K562 (cell line): Measurements from ENCODE around the gene BTG2. TPM values are rescaled to one million over a fixed set of nuclear protein-coding genes. Genes with fewer than 3 reads are reported as not detected.

Experiments used
- BRD9 ChIP-seq: fragments of 450-650 bp; IDR thresholded peaks from 2 replicates; pipeline ENCODE4 v1.6.1; 2018; ENCODE audit warnings: low read depth; ENCODE audit not compliant: partially characterized antibody
- CCAR2 ChIP-seq: fragments of 200-400 bp; formaldehyde crosslinking; IDR thresholded peaks from 2 replicates; pipeline ENCODE4 v1.6.1; 2017; ENCODE audit warnings: mild to moderate bottlenecking, low read depth, low read length
- CEBPG ChIP-seq, 3 experiments: fragments of 200-800 bp in 1 of 3; sonication (Bioruptor generic) in 1 of 3; sonication (generic) in 1 of 3; formaldehyde crosslinking in 1 of 3; IDR thresholded peaks in 2 of 3; conservative IDR thresholded peaks in 1 of 3; 2 replicates each; pipeline versions ENCODE4 v1.6.1 to v1.8.0; 2016 to 2022; ENCODE audit warnings: missing compliant biosample characterization in 2 of 3, missing genetic modification characterization in 2 of 3, mild to moderate bottlenecking in 1 of 3, missing genetic modification reagents in 1 of 3
- CREB1 ChIP-seq, 2 experiments: sonication (generic) in 1 of 2; formaldehyde crosslinking in 1 of 2; IDR thresholded peaks; 2 replicates each; pipeline versions ENCODE4 v1.6.1 to v1.8.0; 2012 to 2022; ENCODE audit warnings: inconsistent platforms in 1 of 2, mild to moderate bottlenecking in 1 of 2, missing genetic modification reagents in 1 of 2, moderate library complexity in 1 of 2
- DNMT1 ChIP-seq: fragments of 450-650 bp; IDR thresholded peaks from 2 replicates; pipeline ENCODE4 v1.6.1; 2016; ENCODE audit warnings: antibody characterized with exemption, mild to moderate bottlenecking
- ELK3 ChIP-seq: fragments of 450-650 bp; formaldehyde crosslinking; IDR thresholded peaks from 2 replicates; pipeline ENCODE4 v1.4.0; 2020; ENCODE audit warnings: mild to moderate bottlenecking
- EP300 ChIP-seq: IDR thresholded peaks from 2 replicates; pipeline ENCODE4 v1.6.1; 2012; ENCODE audit warnings: low read length, improper control_type of control experiment
- ESRRA ChIP-seq: fragments of 450-650 bp; IDR thresholded peaks from 2 replicates; pipeline ENCODE4 v1.6.1; 2014; ENCODE audit warnings: low read depth, mild to moderate bottlenecking, moderate library complexity, borderline replicate concordance
- KLF1 ChIP-seq: fragments of 450-650 bp; IDR thresholded peaks from 2 replicates; pipeline ENCODE4 v1.6.1; 2016; ENCODE audit warnings: missing genetic modification characterization, missing compliant biosample characterization
- MCM5 ChIP-seq: fragments of 450-650 bp; IDR thresholded peaks from 2 replicates; pipeline ENCODE4 v1.6.1; 2016; ENCODE audit warnings: low read depth
- NCOA1 ChIP-seq: fragments of 450-650 bp; IDR thresholded peaks from 2 replicates; pipeline ENCODE4 v1.6.1; 2016; ENCODE audit warnings: low read depth
- NONO ChIP-seq, 2 experiments: fragments of 200-400 bp in 1 of 2; fragments of 450-650 bp in 1 of 2; formaldehyde crosslinking in 1 of 2; IDR thresholded peaks; 2 replicates each; pipeline ENCODE4 v1.6.1; 2017; ENCODE audit warnings: low read depth in 2 of 2, mild to moderate bottlenecking in 2 of 2, moderate library complexity in 2 of 2, low read length in 1 of 2
- TBL1XR1 ChIP-seq, 2 experiments: IDR thresholded peaks; 2 replicates each; pipeline ENCODE4 v1.6.1; 2012; ENCODE audit warnings: improper control_type of control experiment in 2 of 2, low read length in 2 of 2, mild to moderate bottlenecking in 1 of 2
- ZKSCAN8 ChIP-seq: fragments of 200-800 bp; sonication (Bioruptor generic); IDR thresholded peaks from 2 replicates; pipeline ENCODE4 v1.6.1; 2016; ENCODE audit warnings: missing genetic modification characterization, missing compliant biosample characterization
- ZNF146 ChIP-seq: IDR thresholded peaks from one replicate; pipeline ENCODE4 v1.6.1; 2018; ENCODE audit warnings: missing compliant biosample characterization; ENCODE audit not compliant: unreplicated experiment
- ZNF3 ChIP-seq: fragments of 250-450 bp; sonication (Bioruptor Pico); IDR thresholded peaks from 2 replicates; pipeline ENCODE4 v1.5.0; 2021; ENCODE audit warnings: mild to moderate bottlenecking, moderate library complexity
- polyA plus RNA-seq, 8 experiments: library from polyadenylated mRNA; depleted of rRNA in 4 of 8; stranded (reverse) in 5 of 8; unstranded in 3 of 8; fragments of >200 nt; fragmentation: Nextera tagmentation in 2 of 8; fragmentation: Illumina TruSeq in 1 of 8; extraction: Ambion mirVana in 2 of 8; extraction: Trizol in 1 of 8; gene quantifications; 2 replicates each; pipeline versions ENCODE4 v1.2.1 to v1.2.3, GENCODE V29; 2011 to 2014; ENCODE audit warnings: inconsistent platforms in 1 of 8, missing spikeins in 1 of 8
- total RNA-seq, 7 experiments: library from RNA; depleted of rRNA in 6 of 7; stranded (reverse); fragments of >200 nt in 6 of 7; fragmentation: Illumina TruSeq in 2 of 7; extraction: Trizol in 2 of 7; gene quantifications; 2 replicates each; pipeline versions ENCODE4 v1.2.1 to v1.2.3, GENCODE V29; 2011 to 2021; ENCODE audit warnings: low replicate concordance in 1 of 7
- TF ChIP-seq, protein P1 (sequence below): sonication (generic); formaldehyde crosslinking; IDR thresholded peaks from 2 replicates; pipeline ENCODE4 v1.8.1; 2023; ENCODE audit warnings: mild to moderate bottlenecking, missing genetic modification reagents, moderate library complexity
- TF ChIP-seq, protein P2 (sequence below), 2 experiments: fragments of 200-800 bp in 1 of 2; sonication (Bioruptor generic) in 1 of 2; sonication (generic) in 1 of 2; formaldehyde crosslinking in 1 of 2; IDR thresholded peaks in 1 of 2; conservative IDR thresholded peaks in 1 of 2; 2 replicates each; pipeline versions ENCODE4 v1.5.0 to v1.6.1; 2016 to 2020; ENCODE audit warnings: missing compliant biosample characterization in 1 of 2, missing genetic modification characterization in 1 of 2, missing genetic modification reagents in 1 of 2
- TF ChIP-seq, protein P3 (sequence below), 3 experiments: fragments of 200-800 bp in 1 of 3; fragments of 250-450 bp in 1 of 3; fragments of 450-650 bp in 1 of 3; sonication (Bioruptor Pico) in 1 of 3; sonication (Bioruptor generic) in 1 of 3; formaldehyde crosslinking in 1 of 3; IDR thresholded peaks; 2 replicates each; pipeline versions ENCODE4 v1.6.1 to v1.8.0; 2016 to 2022; ENCODE audit warnings: mild to moderate bottlenecking in 2 of 3, missing genetic modification characterization in 2 of 3, missing compliant biosample characterization in 1 of 3, moderate library complexity in 1 of 3

The BTG2 gene
- total and polyA plus RNA-seq, 9 of the 15 experiments (the other 6 are each of a cell fraction or from before 2014, with no cell fraction given): 2.3 to 41.9 (median 8.7) TPM

DNA sequence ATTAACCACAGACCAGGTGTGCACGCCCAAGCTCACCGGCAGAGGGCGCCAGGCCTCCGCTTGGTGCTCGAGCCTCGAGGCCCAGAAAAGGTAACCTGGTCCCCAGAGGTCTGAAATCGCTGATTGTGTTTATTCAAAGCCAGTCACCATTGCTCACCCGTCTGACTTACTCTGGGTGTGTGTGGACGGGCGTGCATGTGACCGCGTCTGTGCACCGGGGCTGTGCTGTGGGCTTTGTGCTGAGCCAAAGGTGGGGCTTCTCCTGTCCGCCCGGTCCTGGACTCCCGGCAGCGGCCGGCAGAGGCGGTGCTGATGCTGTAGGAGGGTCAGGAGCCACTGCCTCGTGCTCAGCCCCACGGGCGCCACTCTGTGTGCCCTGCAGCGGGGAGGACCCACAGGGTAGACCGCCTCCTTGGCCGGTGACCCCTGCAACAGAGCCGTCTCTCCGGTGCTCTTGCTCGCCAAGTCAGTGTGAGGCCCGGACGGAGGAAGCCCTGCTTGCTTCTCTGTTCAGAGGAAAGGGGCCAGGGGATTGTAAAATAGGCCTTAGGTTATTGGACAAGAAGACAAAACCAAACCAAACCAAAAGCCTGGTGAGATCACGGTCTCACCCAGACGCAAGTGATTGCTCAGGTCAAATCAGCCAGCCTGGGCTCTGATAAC is 32.0 kb upstream of the BTG2 start (continued):
- no peak for TF ChIP-seq ZNF146
- TF ChIP-seq MCM5: no peak
- TF ChIP-seq, protein P1, sequence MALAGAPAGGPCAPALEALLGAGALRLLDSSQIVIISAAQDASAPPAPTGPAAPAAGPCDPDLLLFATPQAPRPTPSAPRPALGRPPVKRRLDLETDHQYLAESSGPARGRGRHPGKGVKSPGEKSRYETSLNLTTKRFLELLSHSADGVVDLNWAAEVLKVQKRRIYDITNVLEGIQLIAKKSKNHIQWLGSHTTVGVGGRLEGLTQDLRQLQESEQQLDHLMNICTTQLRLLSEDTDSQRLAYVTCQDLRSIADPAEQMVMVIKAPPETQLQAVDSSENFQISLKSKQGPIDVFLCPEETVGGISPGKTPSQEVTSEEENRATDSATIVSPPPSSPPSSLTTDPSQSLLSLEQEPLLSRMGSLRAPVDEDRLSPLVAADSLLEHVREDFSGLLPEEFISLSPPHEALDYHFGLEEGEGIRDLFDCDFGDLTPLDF (CRISPR knock-in tag): 0 out of 2 replicates have a peak, but pooled peaks have one; percentile 21
- TF ChIP-seq, protein P2, sequence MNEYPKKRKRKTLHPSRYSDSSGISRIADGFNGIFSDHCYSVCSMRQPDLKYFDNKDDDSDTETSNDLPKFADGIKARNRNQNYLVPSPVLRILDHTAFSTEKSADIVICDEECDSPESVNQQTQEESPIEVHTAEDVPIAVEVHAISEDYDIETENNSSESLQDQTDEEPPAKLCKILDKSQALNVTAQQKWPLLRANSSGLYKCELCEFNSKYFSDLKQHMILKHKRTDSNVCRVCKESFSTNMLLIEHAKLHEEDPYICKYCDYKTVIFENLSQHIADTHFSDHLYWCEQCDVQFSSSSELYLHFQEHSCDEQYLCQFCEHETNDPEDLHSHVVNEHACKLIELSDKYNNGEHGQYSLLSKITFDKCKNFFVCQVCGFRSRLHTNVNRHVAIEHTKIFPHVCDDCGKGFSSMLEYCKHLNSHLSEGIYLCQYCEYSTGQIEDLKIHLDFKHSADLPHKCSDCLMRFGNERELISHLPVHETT (CRISPR knock-in tag; conservative IDR thresholded peaks at IDR 0.05 in 1 of 2, IDR thresholded peaks at IDR 0.05 in 1 of 2): no peak
- no peak for TF ChIP-seq KLF1 (tag)
- TF ChIP-seq NONO (IDR thresholded peaks at IDR 0.05; ENCODE audit: low read depth in 2 of 2, low read length in 1 of 2): peak in 1 of 2 experiments; percentile 65; a peak in 1 of 4 replicates
- TF ChIP-seq ZNF3 (CRISPR knock-in tag): no peak
- no peak for TF ChIP-seq CREB1 (IDR thresholded peaks at IDR 0.05)
- peak; percentile 65 for TF ChIP-seq CREB1 (CRISPR knock-in tag; IDR thresholded peaks at IDR 0.05)
- TF ChIP-seq, protein P3, sequence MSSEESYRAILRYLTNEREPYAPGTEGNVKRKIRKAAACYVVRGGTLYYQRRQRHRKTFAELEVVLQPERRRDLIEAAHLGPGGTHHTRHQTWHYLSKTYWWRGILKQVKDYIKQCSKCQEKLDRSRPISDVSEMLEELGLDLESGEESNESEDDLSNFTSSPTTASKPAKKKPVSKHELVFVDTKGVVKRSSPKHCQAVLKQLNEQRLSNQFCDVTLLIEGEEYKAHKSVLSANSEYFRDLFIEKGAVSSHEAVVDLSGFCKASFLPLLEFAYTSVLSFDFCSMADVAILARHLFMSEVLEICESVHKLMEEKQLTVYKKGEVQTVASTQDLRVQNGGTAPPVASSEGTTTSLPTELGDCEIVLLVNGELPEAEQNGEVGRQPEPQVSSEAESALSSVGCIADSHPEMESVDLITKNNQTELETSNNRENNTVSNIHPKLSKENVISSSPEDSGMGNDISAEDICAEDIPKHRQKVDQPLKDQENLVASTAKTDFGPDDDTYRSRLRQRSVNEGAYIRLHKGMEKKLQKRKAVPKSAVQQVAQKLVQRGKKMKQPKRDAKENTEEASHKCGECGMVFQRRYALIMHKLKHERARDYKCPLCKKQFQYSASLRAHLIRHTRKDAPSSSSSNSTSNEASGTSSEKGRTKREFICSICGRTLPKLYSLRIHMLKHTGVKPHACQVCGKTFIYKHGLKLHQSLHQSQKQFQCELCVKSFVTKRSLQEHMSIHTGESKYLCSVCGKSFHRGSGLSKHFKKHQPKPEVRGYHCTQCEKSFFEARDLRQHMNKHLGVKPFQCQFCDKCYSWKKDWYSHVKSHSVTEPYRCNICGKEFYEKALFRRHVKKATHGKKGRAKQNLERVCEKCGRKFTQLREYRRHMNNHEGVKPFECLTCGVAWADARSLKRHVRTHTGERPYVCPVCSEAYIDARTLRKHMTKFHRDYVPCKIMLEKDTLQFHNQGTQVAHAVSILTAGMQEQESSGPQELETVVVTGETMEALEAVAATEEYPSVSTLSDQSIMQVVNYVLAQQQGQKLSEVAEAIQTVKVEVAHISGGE (CRISPR knock-in tag; IDR thresholded peaks at IDR 0.05): no peak
- peak; percentile 72 for TF ChIP-seq BRD9
- peak; percentile 14; the same call in 1 of the 2 replicates for TF ChIP-seq EP300
- TF ChIP-seq CCAR2: no peak
- TF ChIP-seq ELK3 (CRISPR knock-in tag): no peak
- 0 out of 2 replicates have a peak, but pooled peaks have one; percentile 43 for TF ChIP-seq DNMT1
- 0 out of 4 replicates have a peak, but pooled peaks of 1 of the 2 experiments have one; percentile 39 for TF ChIP-seq TBL1XR1 (IDR thresholded peaks at IDR 0.05; ENCODE audit: low read length in 2 of 2)
- TF ChIP-seq ZKSCAN8 (CRISPR knock-in tag): no peak
- no peak for TF ChIP-seq CEBPG (CRISPR knock-in tag; IDR thresholded peaks at IDR 0.05)
- no peak for TF ChIP-seq CEBPG (tag; conservative IDR thresholded peaks at IDR 0.05 in 1 of 2, IDR thresholded peaks at IDR 0.05 in 1 of 2)
- TF ChIP-seq NCOA1: no peak
- TF ChIP-seq ESRRA: peak; percentile 87; the same call in 1 of the 2 replicates
